HG02973 (cell line): ENCODE results near the gene EIPR1.
"Not testable (repeated sequence)": the region's sequence is repeated elsewhere in the genome, so short reads cannot be mapped to it uniquely, and the experiment has no call there.

ENCODE experiments used
- ATAC-seq: cut with Tn5 transposase; IDR thresholded peaks from one replicate; pipeline ENCODE4 v1.9.1; 2021; ENCODE audit warnings: moderate library complexity; ENCODE audit not compliant: unreplicated experiment

The EIPR1 gene

GRCh38 chr2:3182848-3183247 lies 194.8 kb downstream of the EIPR1 start:
- no peak for ATAC-seq

- ATAC-seq, result no peak
Measured at GRCh38 chr2:3181416-3182010, 196.1 kb downstream of the EIPR1 start.

- not testable (repeated sequence) for ATAC-seq
Measured at GRCh38 chr2:3180909-3181221, 196.8 kb downstream of the EIPR1 start.

- ATAC-seq, result no peak
Measured at GRCh38 chr2:3180082-3180908, 197.3 kb downstream of the EIPR1 start.

GRCh38 chr2:3179626-3180025 lies 198.0 kb downstream of the EIPR1 start:
- no peak for ATAC-seq

- ATAC-seq, result no peak
Measured at GRCh38 chr2:3179208-3179607, 198.4 kb downstream of the EIPR1 start.

- no peak for ATAC-seq
Measured at GRCh38 chr2:3178578-3179031, 199.0 kb downstream of the EIPR1 start.

- ATAC-seq, result no peak
Measured at GRCh38 chr2:3177891-3178577, 199.6 kb downstream of the EIPR1 start.

- ATAC-seq, result no peak
Measured at GRCh38 chr2:3176869-3177255, 200.8 kb downstream of the EIPR1 start.

- ATAC-seq, result no peak
Measured at GRCh38 chr2:3176071-3176868, 201.3 kb downstream of the EIPR1 start.

- no peak for ATAC-seq
Measured at GRCh38 chr2:3175568-3175955, 202.1 kb downstream of the EIPR1 start.

GRCh38 chr2:3174626-3175567 lies 202.7 kb downstream of the EIPR1 start:
- no peak for ATAC-seq

GRCh38 chr2:3173031-3173430 lies 204.6 kb downstream of the EIPR1 start:
- no peak for ATAC-seq

- no peak for ATAC-seq
Measured at GRCh38 chr2:3172265-3172935, 205.2 kb downstream of the EIPR1 start.

GRCh38 chr2:3171564-3172264 lies 205.9 kb downstream of the EIPR1 start:
- ATAC-seq, result no peak

- no peak for ATAC-seq
Measured at GRCh38 chr2:3170792-3171455, 206.7 kb downstream of the EIPR1 start.

- no peak for ATAC-seq
Measured at GRCh38 chr2:3169106-3169870, 208.3 kb downstream of the EIPR1 start.
